Testis (tissue), 2 donors: ENCODE results near the gene SLCO1B1.

Experiments
- POLR2A ChIP-seq: fragments of 450-650 bp; IDR thresholded peaks from one replicate; pipeline ENCODE4 v1.6.1; 2017; ENCODE audit warnings: antibody characterized with exemption, mild to moderate bottlenecking, moderate library complexity
- TF ChIP-seq, protein P1 (sequence below), 3 experiments: fragments of 450-650 bp in 2 of 3; fragments of 200-600 bp in 1 of 3; sonication (generic) in 1 of 3; IDR thresholded peaks; one replicate each; pipeline ENCODE4 v1.5.1; 2016 to 2019; ENCODE audit warnings: antibody characterized with exemption in 3 of 3, mild to moderate bottlenecking in 2 of 3, moderate library complexity in 1 of 3

- TF ChIP-seq, protein P1, sequence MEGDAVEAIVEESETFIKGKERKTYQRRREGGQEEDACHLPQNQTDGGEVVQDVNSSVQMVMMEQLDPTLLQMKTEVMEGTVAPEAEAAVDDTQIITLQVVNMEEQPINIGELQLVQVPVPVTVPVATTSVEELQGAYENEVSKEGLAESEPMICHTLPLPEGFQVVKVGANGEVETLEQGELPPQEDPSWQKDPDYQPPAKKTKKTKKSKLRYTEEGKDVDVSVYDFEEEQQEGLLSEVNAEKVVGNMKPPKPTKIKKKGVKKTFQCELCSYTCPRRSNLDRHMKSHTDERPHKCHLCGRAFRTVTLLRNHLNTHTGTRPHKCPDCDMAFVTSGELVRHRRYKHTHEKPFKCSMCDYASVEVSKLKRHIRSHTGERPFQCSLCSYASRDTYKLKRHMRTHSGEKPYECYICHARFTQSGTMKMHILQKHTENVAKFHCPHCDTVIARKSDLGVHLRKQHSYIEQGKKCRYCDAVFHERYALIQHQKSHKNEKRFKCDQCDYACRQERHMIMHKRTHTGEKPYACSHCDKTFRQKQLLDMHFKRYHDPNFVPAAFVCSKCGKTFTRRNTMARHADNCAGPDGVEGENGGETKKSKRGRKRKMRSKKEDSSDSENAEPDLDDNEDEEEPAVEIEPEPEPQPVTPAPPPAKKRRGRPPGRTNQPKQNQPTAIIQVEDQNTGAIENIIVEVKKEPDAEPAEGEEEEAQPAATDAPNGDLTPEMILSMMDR (IDR thresholded peaks at IDR 0.05): no peak
- no peak for TF ChIP-seq POLR2A
These were observed 133.2 kb downstream of the SLCO1B1 start for GRCh38 chr12:21264232-21264631.
